GM12891 (cell line): Measurements from ENCODE around the gene PDP2.

Source experiments
- PAX5 ChIP-seq: IDR thresholded peaks from 2 replicates; pipeline ENCODE4 v1.6.1; 2011; ENCODE audit warnings: low read length, moderate library complexity, mild to moderate bottlenecking; ENCODE audit not compliant: insufficient read depth, severe bottlenecking
- POLR2A ChIP-seq: IDR thresholded peaks from 2 replicates; pipeline ENCODE4 v1.6.1; 2011; ENCODE audit warnings: low read depth, low read length, control low read depth
- POLR2AphosphoS5 ChIP-seq: IDR thresholded peaks from 2 replicates; pipeline ENCODE4 v1.6.1; 2011; ENCODE audit warnings: low read depth, low read length, control low read depth

GRCh38 chr16:66899310-66899944 is 19.1 kb downstream of the PDP2 start:
- TF ChIP-seq POLR2AphosphoS5 (no peak), PAX5 (no peak), POLR2A (no peak)
